Measurements from ENCODE around the gene FRMD4A. TPM values are rescaled to one million over a fixed set of nuclear protein-coding genes. Genes with fewer than 3 reads are reported as not detected.
"Not testable (repeated sequence)": the region's sequence is repeated elsewhere in the genome, so short reads cannot be mapped to it uniquely, and the experiment has no call there.

The FRMD4A gene
- total RNA-seq, 2 experiments from 2014 or later = 0.17 TPM; not detected in 1

GRCh38 chr10:14048930-14049613 is 281.7 kb downstream of the FRMD4A start:
- Histone ChIP-seq H3K4me2 (ENCODE audit: low read length) (no peak overlapping the region), H2AFZ (ENCODE audit: low read length) (no peak overlapping the region), H3K79me2 (ENCODE audit: insufficient read depth, low read depth, low read length) (no peaks in the 10 kb centered on the region), H3K36me3 (ENCODE audit: insufficient read depth, low read length) (no peaks in the 10 kb centered on the region), H3K9me2 (ENCODE audit: insufficient read depth, low read length) (no peaks in the 10 kb centered on the region), H3K27ac (ENCODE audit: low read depth, low read length, poor library complexity, severe bottlenecking) (no peak overlapping the region), H4K20me1 (ENCODE audit: insufficient read depth, low read length) (no peaks in the 10 kb centered on the region), H3K4me1 (ENCODE audit: insufficient read depth, low read length, poor library complexity, severe bottlenecking) (no peaks in the 10 kb centered on the region), H3K9me3 (ENCODE audit: low read length) (no peaks in the 10 kb centered on the region), H3K4me3 (ENCODE audit: low read depth, low read length, poor library complexity, severe bottlenecking) (no peak overlapping the region)
- no peak for DNase-seq (ENCODE audit: low spot score)
- no TSS peak for BruUV-seq (replicated peaks)
- TF ChIP-seq CTCF (conservative IDR thresholded peaks at IDR 0.05; ENCODE audit: low read length) = no peak
- no peak for TF ChIP-seq EZH2phosphoT487 (IDR thresholded peaks at IDR 0.05; ENCODE audit: borderline replicate concordance, low read depth, low read length)
- ChIA-PET POLR2A (no interaction called here), CTCF (ENCODE audit: unreplicated experiment) (no interaction called here)
- intact Hi-C loops (cut with micrococcal nuclease; ENCODE audit: unreplicated experiment) = no loop called here

- Histone ChIP-seq H3K79me2 (ENCODE audit: insufficient read depth, low read depth, low read length) (no peaks in the 10 kb centered on the region), H4K20me1 (ENCODE audit: insufficient read depth, low read length) (no peaks in the 10 kb centered on the region), H3K9me2 (ENCODE audit: insufficient read depth, low read length) (no peaks in the 10 kb centered on the region), H3K27ac (ENCODE audit: low read depth, low read length, poor library complexity, severe bottlenecking) (no peak overlapping the region), H3K36me3 (ENCODE audit: insufficient read depth, low read length) (no peaks in the 10 kb centered on the region), H3K4me1 (ENCODE audit: insufficient read depth, low read length, poor library complexity, severe bottlenecking) (no peaks in the 10 kb centered on the region), H3K9me3 (ENCODE audit: low read length) (no peaks in the 10 kb centered on the region), H3K4me3 (ENCODE audit: low read depth, low read length, poor library complexity, severe bottlenecking) (no peak overlapping the region), H3K4me2 (ENCODE audit: low read length) (no peak overlapping the region), H2AFZ (ENCODE audit: low read length) (no peak overlapping the region)
- no peak for TF ChIP-seq EZH2phosphoT487 (IDR thresholded peaks at IDR 0.05; ENCODE audit: borderline replicate concordance, low read depth, low read length)
- no peak for TF ChIP-seq CTCF (conservative IDR thresholded peaks at IDR 0.05; ENCODE audit: low read length)
- no TSS peak for BruUV-seq (replicated peaks)
- ChIA-PET POLR2A (no interaction called here), CTCF (ENCODE audit: unreplicated experiment) (no interaction called here)
- DNase-seq (ENCODE audit: low spot score) = no peak
- intact Hi-C loops (cut with micrococcal nuclease; ENCODE audit: unreplicated experiment) = no loop called here
Observed at GRCh38 chr10:14047431-14047830, 283.3 kb downstream of the FRMD4A start.

GRCh38 chr10:14042051-14042450 is 288.7 kb downstream of the FRMD4A start:
- H3K4me1 ChIP-seq (ENCODE audit: insufficient read depth, low read length, poor library complexity, severe bottlenecking); H3K4me2 ChIP-seq (ENCODE audit: low read length); H3K36me3 ChIP-seq (ENCODE audit: insufficient read depth, low read length); H3K9me2 ChIP-seq (ENCODE audit: insufficient read depth, low read length); intact Hi-C loops (cut with micrococcal nuclease; ENCODE audit: unreplicated experiment); DNase-seq (ENCODE audit: low spot score); H3K79me2 ChIP-seq (ENCODE audit: insufficient read depth, low read depth, low read length); H4K20me1 ChIP-seq (ENCODE audit: insufficient read depth, low read length); H3K4me3 ChIP-seq (ENCODE audit: low read depth, low read length, poor library complexity, severe bottlenecking); H3K27ac ChIP-seq (ENCODE audit: low read depth, low read length, poor library complexity, severe bottlenecking); H3K9me3 ChIP-seq (ENCODE audit: low read length); H2AFZ ChIP-seq (ENCODE audit: low read length); BruUV-seq (replicated peaks); CTCF ChIA-PET (ENCODE audit: unreplicated experiment): not testable (repeated sequence)
- POLR2A ChIA-PET = interaction anchor here (0.6 kb wide), 1 partner anchor 282 kb away, joined by 3 read pairs; no protein-coding TSS in a partner anchor
